HepG2 (cell line): ENCODE results near the gene PARP3. TPM values are rescaled to one million over a fixed set of nuclear protein-coding genes. Genes with fewer than 3 reads are reported as not detected.

ENCODE experiments used
- ATAC-seq: fragments of 200-7000 bp; cut with Tn5 transposase; 3 replicates; pipeline ENCODE4 v1.9.1; 2020; ENCODE audit warnings: mild to moderate bottlenecking, moderate library complexity
- BruUV-seq: library from RNA; stranded (reverse); fragments of 400-500 nt; replicated peaks from 2 replicates; lab custom pipeline; 2021; lab: Mats Ljungman, UMichigan
- CTCF ChIA-PET: fragments of 300-600 bp; formaldehyde crosslinking; extraction: SDS; loops from one replicate; lab custom pipeline; 2021; ENCODE audit warnings: low total read pairs, inconsistent platforms, low intra/inter-chr PET ratio; lab: Yijun Ruan, JAX
- POLR2A ChIA-PET: fragments of 350-600 bp; sonication (Branson Sonifier 250); formaldehyde crosslinking; loops from one replicate; lab custom pipeline; 2020; ENCODE audit warnings: antibody characterized with exemption, inconsistent platforms; lab: Yijun Ruan, JAX
- DNase-seq: peaks from one replicate; pipeline ENCODE4 v3.0.0-alpha.2; 2015; ENCODE audit warnings: low spot score
- FAIRE-seq: peaks from 3 replicates; lab custom pipeline; 2011; peaks lifted over from hg19 to GRCh38; lab: Jason Lieb, UNC
- H2AFZ ChIP-seq: one replicate; pipeline ENCODE4 v1.6.1; 2011; ENCODE audit warnings: low read length, inconsistent platforms
- H3K27ac ChIP-seq: fragments of 300-600 bp; 3 replicates; pipeline ENCODE4 v1.8.0; 2011; ENCODE audit warnings: mixed run types, mild to moderate bottlenecking, mixed read lengths, low read length, inconsistent platforms; ENCODE audit not compliant: insufficient read depth; ENCODE audit errors: extremely low read length
- H3K27me3 ChIP-seq, 2 experiments: fragments of 200-600 bp in 1 of 2; 2 replicates in 1 of 2; 3 replicates in 1 of 2; pipeline versions ENCODE4 v1.6.0 to v1.8.0; 2011; ENCODE audit warnings: low read length in 2 of 2, mild to moderate bottlenecking in 2 of 2, moderate library complexity in 2 of 2, inconsistent platforms in 1 of 2; ENCODE audit not compliant: insufficient read depth in 2 of 2, control insufficient read depth in 1 of 2
- H3K36me3 ChIP-seq, 2 experiments: fragments of 200-600 bp in 1 of 2; replicated peaks in 1 of 2; 2 replicates in 1 of 2; 3 replicates in 1 of 2; pipeline versions ENCODE4 v1.5.1 to v1.8.0; 2011; ENCODE audit warnings: low read length in 2 of 2, inconsistent platforms in 1 of 2; ENCODE audit not compliant: insufficient read depth in 2 of 2, control insufficient read depth in 1 of 2
- H3K4me1 ChIP-seq: 2 replicates; pipeline ENCODE4 v1.5.1; 2012; ENCODE audit warnings: low read length, inconsistent platforms; ENCODE audit not compliant: insufficient read depth
- H3K4me2 ChIP-seq: 2 replicates; pipeline ENCODE4 v1.6.0; 2011; ENCODE audit warnings: low read depth, low read length, inconsistent platforms
- H3K4me3 ChIP-seq, 3 experiments: fragments of 200-600 bp in 1 of 3; sonication (generic), shearing (Covaris generic) in 1 of 3; replicated peaks in 1 of 3; 2 replicates each; pipeline ENCODE4 v1.5.1; 2011 to 2016; ENCODE audit warnings: low read length in 3 of 3, inconsistent platforms in 2 of 3, low read depth in 2 of 3, mild to moderate bottlenecking in 2 of 3, control low read depth in 1 of 3, mixed read lengths in 1 of 3; ENCODE audit not compliant: insufficient read depth in 1 of 3
- H3K79me2 ChIP-seq: one replicate; pipeline ENCODE4 v1.6.1; 2011; ENCODE audit warnings: low read length, inconsistent platforms; ENCODE audit not compliant: insufficient read depth
- H3K9ac ChIP-seq: 2 replicates; pipeline ENCODE4 v1.6.0; 2011; ENCODE audit warnings: mild to moderate bottlenecking, low read depth, low read length, inconsistent platforms; ENCODE audit not compliant: insufficient read depth
- H3K9me3 ChIP-seq: 2 replicates; pipeline ENCODE4 v1.5.1; 2012; ENCODE audit warnings: mild to moderate bottlenecking, low read length
- H4K20me1 ChIP-seq: 2 replicates; pipeline ENCODE4 v1.6.0; 2011; ENCODE audit warnings: inconsistent platforms, mild to moderate bottlenecking, low read length, moderate library complexity; ENCODE audit not compliant: insufficient read depth
- FOSL1 ChIP-seq: sonication (generic); formaldehyde crosslinking; IDR thresholded peaks from 2 replicates; pipeline ENCODE4 v1.9.0; 2021; ENCODE audit warnings: missing genetic modification reagents, borderline replicate concordance
- PRMT3 ChIP-seq: sonication (generic); formaldehyde crosslinking; IDR thresholded peaks from 2 replicates; pipeline ENCODE4 v1.8.1; 2022; ENCODE audit warnings: low read depth, mild to moderate bottlenecking, moderate library complexity, missing genetic modification reagents, borderline replicate concordance
- SALL1 ChIP-seq: sonication (generic); formaldehyde crosslinking; IDR thresholded peaks from 2 replicates; pipeline ENCODE4 v1.8.0; 2022; ENCODE audit warnings: mild to moderate bottlenecking, missing genetic modification reagents
- SMAD9 ChIP-seq: sonication (generic); formaldehyde crosslinking; IDR thresholded peaks from 2 replicates; pipeline ENCODE4 v1.5.1; 2020; ENCODE audit warnings: mild to moderate bottlenecking, missing genetic modification reagents
- SOX6 ChIP-seq, 2 experiments: fragments of 450-650 bp in 1 of 2; sonication (generic) in 1 of 2; formaldehyde crosslinking in 1 of 2; IDR thresholded peaks; 2 replicates each; pipeline versions ENCODE4 v1.4.0 to v1.6.1; 2017 to 2020; ENCODE audit warnings: antibody characterized with exemption in 1 of 2, mild to moderate bottlenecking in 1 of 2, missing genetic modification reagents in 1 of 2
- SRF ChIP-seq: IDR thresholded peaks from 2 replicates; pipeline ENCODE4 v1.6.1; 2011; ENCODE audit warnings: mild to moderate bottlenecking, low read depth, low read length, moderate library complexity
- TAF15 ChIP-seq: fragments of 200-400 bp; formaldehyde crosslinking; IDR thresholded peaks from one replicate; pipeline ENCODE4 v1.6.1; 2018; ENCODE audit warnings: mild to moderate bottlenecking, low read depth, low read length; ENCODE audit not compliant: poor library complexity, severe bottlenecking
- ZBTB2 ChIP-seq: sonication (generic); formaldehyde crosslinking; IDR thresholded peaks from 2 replicates; pipeline ENCODE4 v1.8.0; 2022; ENCODE audit warnings: low read depth, missing genetic modification reagents
- ZBTB44 ChIP-seq: sonication (generic); formaldehyde crosslinking; IDR thresholded peaks from 2 replicates; pipeline ENCODE4 v1.4.0; 2020; ENCODE audit warnings: missing genetic modification reagents
- ZNF20 ChIP-seq: sonication (generic); formaldehyde crosslinking; IDR thresholded peaks from 2 replicates; pipeline ENCODE4 v1.4.0; 2020; ENCODE audit warnings: mild to moderate bottlenecking, moderate library complexity, missing genetic modification reagents
- ZNF432 ChIP-seq: sonication (generic); formaldehyde crosslinking; IDR thresholded peaks from 2 replicates; pipeline ENCODE4 v1.5.0; 2020; ENCODE audit warnings: missing genetic modification reagents, mild to moderate bottlenecking, borderline replicate concordance
- ZNF446 ChIP-seq: sonication (generic); formaldehyde crosslinking; IDR thresholded peaks from 2 replicates; pipeline ENCODE4 v1.5.0; 2020; ENCODE audit warnings: mild to moderate bottlenecking, missing genetic modification reagents
- WGBS: methylation state at CpG from one replicate; pipeline ENCODE4 v1.1.6; 2017; ENCODE audit warnings: low lambda C conversion rate; 5-methylcytosine and 5-hydroxymethylcytosine counted together
- in situ Hi-C: cut with HindIII; loops from 2 replicates; pipeline ENCODE4 v1.10.0; 2017; ENCODE audit warnings: low pct_unique_long_range_greater_than_20kb; ENCODE audit not compliant: extremely low pct_ligation_motif_present
- intact Hi-C: fragments of 100-400 bp; cut with micrococcal nuclease; formaldehyde crosslinking; loops from one replicate; pipeline ENCODE4 v1.10.0; 2022; ENCODE audit not compliant: unreplicated experiment
- polyA plus RNA-seq, 8 experiments: library from polyadenylated mRNA; depleted of rRNA in 3 of 8; stranded (reverse) in 7 of 8; unstranded in 1 of 8; fragments of >200 nt; fragmentation: Illumina TruSeq in 4 of 8; extraction: Trizol in 4 of 8; gene quantifications; 2 replicates each; pipeline versions ENCODE4 v1.2.1 to v1.2.3, GENCODE V29; 2011 to 2016; ENCODE audit warnings: low read depth in 4 of 8, missing spikeins in 1 of 8, mixed read lengths in 1 of 8; ENCODE audit not compliant: insufficient read depth in 1 of 8
- total RNA-seq, 5 experiments: library from RNA; depleted of rRNA; stranded (reverse); fragments of >200 nt; fragmentation: Illumina TruSeq; extraction: Trizol; gene quantifications; 2 replicates each; pipeline ENCODE4 v1.2.3, GENCODE V29; 2016; ENCODE audit warnings: low read depth in 1 of 5

PARP3 gene
- total and polyA plus RNA-seq, 2 of the 13 experiments (the other 11 are each of a cell fraction or from before 2014, with no cell fraction given) = 11.2 to 21.5 TPM

GRCh38 chr3:51938780-51939425 is 3.3 kb upstream of the PARP3 start:
- H3K27me3 ChIP-seq = no peaks in the 10 kb centered on the region; a peak in 1 of 5 replicates
- H3K9me3 ChIP-seq = no peaks in the 10 kb centered on the region
- POLR2A ChIA-PET = no interaction called here
- H4K20me1 ChIP-seq = no peaks in the 10 kb centered on the region; the same call in 1 of the 2 replicates
- no peak overlapping the region for H3K4me3 ChIP-seq
- in situ Hi-C loops (no loop called here), intact Hi-C loops (no loop called here)
- H2AFZ ChIP-seq = no peak overlapping the region
- FAIRE-seq (no peak), ATAC-seq (no peak), DNase-seq (no peak)
- CTCF ChIA-PET = no interaction called here
- H3K27ac ChIP-seq = no peak overlapping the region
- no peak overlapping the region for H3K4me2 ChIP-seq
- no peak for TF ChIP-seq ZNF446 (CRISPR knock-in tag)
- TF ChIP-seq ZNF432 = no peak
- no peak for TF ChIP-seq ZBTB2
- H3K4me1 ChIP-seq = peaks cover 33% of the 10 kb centered on the region
- H3K9ac ChIP-seq = no peak overlapping the region; the same call in 1 of the 2 replicates
- peaks cover 21 to 47% of the 10 kb centered on the region in 2 experiments; a peak in 4 of 5 replicates for H3K36me3 ChIP-seq
- BruUV-seq = no TSS peak
- WGBS = 97% methylated on average over 9 of the region's 9 CpGs
- peaks cover 28% of the 10 kb centered on the region for H3K79me2 ChIP-seq

GRCh38 chr3:51940648-51941462 is 1.3 kb upstream of the PARP3 start:
- BruUV-seq = TSS peak; percentile 59

More at GRCh38 chr3:51940648-51941462, 1.3 kb upstream of the PARP3 start:
- CTCF ChIA-PET = interaction anchor here (1.6 to 2.1 kb wide), 2 partner anchors 34 to 42 kb away, joined by 19 to 34 read pairs; partner anchors contain the start of genes ABHD14A, ABHD14B and ACY1
- H3K4me1 ChIP-seq = peaks cover 33% of the 10 kb centered on the region
- TF ChIP-seq TAF15 (no peak), ZNF20 (CRISPR knock-in tag) (no peak), FOSL1 (CRISPR knock-in tag) (no peak), SMAD9 (no peak), SALL1 (no peak), ZBTB44 (CRISPR knock-in tag) (no peak), SRF (no peak), PRMT3 (no peak), SOX6 (IDR thresholded peaks at IDR 0.05) (no peak), SOX6 (CRISPR knock-in tag; IDR thresholded peaks at IDR 0.05) (no peak)
- TF ChIP-seq, all 625 proteins: peak for 0
- Histone ChIP-seq H2AFZ (no peak overlapping the region), H3K79me2 (peaks cover 28% of the 10 kb centered on the region), H3K27ac (peak overlapping the region; percentile 41), H3K4me3 (peak overlapping the region; percentile 75 to 84 (median 80)), H3K4me2 (peak overlapping the region; percentile 95), H3K9me3 (no peaks in the 10 kb centered on the region), H3K9ac (peak overlapping the region; percentile 82), H3K27me3 (no peaks in the 10 kb centered on the region; a peak in 1 of 5 replicates), H4K20me1 (no peaks in the 10 kb centered on the region; the same call in 1 of the 2 replicates), H3K36me3 (peaks cover 11 to 30% of the 10 kb centered on the region in 2 experiments; a peak in 3 of 5 replicates)
- intact Hi-C loops = no loop called here
- POLR2A ChIA-PET = interaction anchor here (0.7 to 4.5 kb wide), 12 partner anchors 9 to 297 kb away, joined by 3 to 173 read pairs (median 14); partner anchors contain the start of genes ABHD14A, ABHD14B, ACY1 and DUSP7
- in situ Hi-C loops = no loop called here
- WGBS = 18% methylated on average over 10 of the region's 13 CpGs
- FAIRE-seq = no peak
- no peak for DNase-seq
- ATAC-seq = no peak
